Measurements from ENCODE around the gene ZNFX1. TPM values are rescaled to one million over a fixed set of nuclear protein-coding genes. Genes with fewer than 3 reads are reported as not detected.

Gene ZNFX1
- total RNA-seq: 36.9 and 72.1 TPM in 2 replicates

GRCh38 chr20:49278036-49278817 is at the start of gene ZNFX1:
Gene ZNFX1, minus strand, starts transcription at chr20:49278057. Its CDS starts 2,218 bp downstream, at chr20:49275839.

DNA sequence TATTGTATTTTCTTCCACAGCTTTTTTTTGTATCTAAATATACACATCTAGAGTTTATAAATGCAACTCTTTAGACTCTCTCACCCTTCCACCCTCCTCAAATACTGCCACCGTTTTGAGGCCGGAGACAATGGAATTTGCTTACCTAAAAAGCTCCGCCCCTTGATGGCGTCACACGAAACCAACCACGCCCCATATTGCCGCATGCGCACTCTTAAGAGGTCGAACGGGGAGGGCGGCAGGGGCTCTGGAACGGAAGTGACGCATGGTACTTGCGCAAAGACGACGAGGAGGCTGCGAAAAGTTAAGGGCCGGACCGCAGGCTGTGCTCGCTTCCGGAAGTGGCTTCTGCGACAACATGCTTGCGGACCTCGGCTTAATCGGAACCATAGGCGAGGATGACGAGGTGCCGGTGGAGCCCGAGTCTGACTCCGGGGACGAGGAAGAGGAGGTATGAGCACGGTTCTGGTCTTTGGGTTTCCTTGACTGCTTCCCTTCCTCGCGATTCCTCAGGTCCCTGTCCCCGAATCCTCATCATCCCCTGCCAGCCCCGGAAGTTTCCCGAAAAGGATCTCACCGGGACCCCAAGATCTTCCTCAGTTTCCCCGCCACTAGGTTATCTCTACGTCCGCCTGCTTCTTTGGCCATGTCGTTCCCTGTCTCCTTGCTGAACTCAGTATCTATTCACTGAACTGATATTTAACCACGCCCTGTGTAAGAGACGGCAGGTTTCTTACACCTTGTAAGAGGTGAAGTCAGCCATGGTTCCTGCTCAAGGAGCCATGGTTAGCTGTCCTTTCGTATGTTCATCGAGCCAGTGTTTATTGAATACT is 58.5 kb downstream of the ZNFX1 start, which contains the start of gene DDX27:
DDX27 (plus strand) TSS at position 326 of the 833 bp plus-strand sequence; CDS start at position 359, 33 bp downstream.

Other genes starting within 250 kb of the ZNFX1 start
- gene CSE1L, start 231.7 kb downstream of the ZNFX1 start, total RNA-seq: 46.6 and 119 TPM in 2 replicates
- 58.6 and 74.3 TPM in 2 replicates for gene STAU1, start 89.7 kb downstream of the ZNFX1 start, total RNA-seq
- gene DDX27, start 58.6 kb downstream of the ZNFX1 start, total RNA-seq: 38.7 and 39.7 TPM in 2 replicates
- gene KCNB1, start 204.6 kb upstream of the ZNFX1 start, total RNA-seq: 0.33 TPM in 1 of 2 replicates, not detected in the other

Data from smooth muscle cell of trachea (primary cell).